Mammary epithelial cell (primary cell): ENCODE measurements around the gene FMNL2.

ENCODE experiments used
- EZH2 ChIP-seq: IDR thresholded peaks from 2 replicates; pipeline ENCODE4 v1.6.1; 2012; ENCODE audit warnings: low read length, inconsistent platforms, borderline replicate concordance
- TF ChIP-seq, protein P1 (sequence below), 2 donors: IDR thresholded peaks in 1 of 2; conservative IDR thresholded peaks in 1 of 2; 2 replicates each; pipeline ENCODE4 v1.5.1; 2011 to 2012; ENCODE audit warnings: inconsistent platforms in 2 of 2, low read length in 2 of 2, mild to moderate bottlenecking in 2 of 2, control low read depth in 1 of 2, low read depth in 1 of 2; ENCODE audit not compliant: insufficient read depth in 1 of 2; ENCODE audit errors: extremely low read depth in 1 of 2

DNA sequence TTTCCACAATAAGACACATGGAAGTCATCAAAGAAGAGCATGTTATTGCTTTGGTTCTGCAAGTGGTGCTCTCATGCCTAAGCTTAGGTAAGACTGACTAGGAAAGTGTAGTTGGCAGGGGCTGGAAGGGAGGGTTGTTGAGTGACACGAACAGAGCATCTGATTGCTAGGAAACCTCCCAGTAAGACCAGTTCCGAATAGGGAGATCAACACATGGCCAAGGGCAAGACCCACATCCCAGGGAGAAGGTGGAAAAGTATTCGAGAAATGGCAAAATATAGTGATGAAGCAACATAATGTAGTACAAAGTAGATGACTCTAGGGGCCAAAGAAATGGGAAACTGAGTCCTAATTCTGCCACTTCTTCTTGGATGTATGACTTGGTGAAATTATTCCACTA, 33.8 kb upstream of the FMNL2 start:
- TF ChIP-seq, protein P1, sequence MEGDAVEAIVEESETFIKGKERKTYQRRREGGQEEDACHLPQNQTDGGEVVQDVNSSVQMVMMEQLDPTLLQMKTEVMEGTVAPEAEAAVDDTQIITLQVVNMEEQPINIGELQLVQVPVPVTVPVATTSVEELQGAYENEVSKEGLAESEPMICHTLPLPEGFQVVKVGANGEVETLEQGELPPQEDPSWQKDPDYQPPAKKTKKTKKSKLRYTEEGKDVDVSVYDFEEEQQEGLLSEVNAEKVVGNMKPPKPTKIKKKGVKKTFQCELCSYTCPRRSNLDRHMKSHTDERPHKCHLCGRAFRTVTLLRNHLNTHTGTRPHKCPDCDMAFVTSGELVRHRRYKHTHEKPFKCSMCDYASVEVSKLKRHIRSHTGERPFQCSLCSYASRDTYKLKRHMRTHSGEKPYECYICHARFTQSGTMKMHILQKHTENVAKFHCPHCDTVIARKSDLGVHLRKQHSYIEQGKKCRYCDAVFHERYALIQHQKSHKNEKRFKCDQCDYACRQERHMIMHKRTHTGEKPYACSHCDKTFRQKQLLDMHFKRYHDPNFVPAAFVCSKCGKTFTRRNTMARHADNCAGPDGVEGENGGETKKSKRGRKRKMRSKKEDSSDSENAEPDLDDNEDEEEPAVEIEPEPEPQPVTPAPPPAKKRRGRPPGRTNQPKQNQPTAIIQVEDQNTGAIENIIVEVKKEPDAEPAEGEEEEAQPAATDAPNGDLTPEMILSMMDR (conservative IDR thresholded peaks at IDR 0.05 in 1 of 2, IDR thresholded peaks at IDR 0.05 in 1 of 2; ENCODE audit: extremely low read depth in 1 of 2, insufficient read depth in 1 of 2, low read depth in 1 of 2, low read length in 2 of 2), result no peak
- TF ChIP-seq EZH2, result no peak
